Loucy (cell line): ENCODE data around the gene INHA.

Experiments used
- H2AFZ ChIP-seq: fragments of 200-600 bp; sonication (generic); 2 replicates; pipeline ENCODE4 v1.6.0; 2016; ENCODE audit warnings: antibody characterized with exemption, mild to moderate bottlenecking, low read length, moderate library complexity
- H3F3A ChIP-seq: fragments of 200-600 bp; 2 replicates; pipeline ENCODE4 v1.6.0; 2016; ENCODE audit warnings: antibody characterized with exemption, low read depth, mild to moderate bottlenecking
- H3K27me3 ChIP-seq: fragments of 200-600 bp; sonication (generic); 2 replicates; pipeline ENCODE4 v1.6.1; 2014; ENCODE audit warnings: low read length, mild to moderate bottlenecking; ENCODE audit not compliant: insufficient read depth, poor library complexity, severe bottlenecking
- H3K36me3 ChIP-seq: fragments of 200-600 bp; sonication (generic); 2 replicates; pipeline ENCODE4 v1.6.1; 2016; ENCODE audit warnings: low read length; ENCODE audit not compliant: insufficient read depth
- H3K4me1 ChIP-seq: fragments of 200-600 bp; sonication (generic); 2 replicates; pipeline ENCODE4 v1.5.1; 2014; ENCODE audit warnings: low read length, mild to moderate bottlenecking; ENCODE audit not compliant: insufficient read depth, poor library complexity, severe bottlenecking
- H3K4me2 ChIP-seq: fragments of 200-600 bp; sonication (generic); 2 replicates; pipeline ENCODE4 v1.6.0; 2014; ENCODE audit warnings: antibody characterized with exemption, low read length, low read depth, mild to moderate bottlenecking; ENCODE audit not compliant: poor library complexity, severe bottlenecking
- H3K4me3 ChIP-seq: fragments of 200-600 bp; sonication (generic); 2 replicates; pipeline ENCODE4 v1.5.1; 2014; ENCODE audit warnings: low read length, mild to moderate bottlenecking, mixed read lengths; ENCODE audit not compliant: poor library complexity, severe bottlenecking
- H3K79me2 ChIP-seq: fragments of 200-600 bp; sonication (generic); 2 replicates; pipeline ENCODE4 v1.6.1; 2014; ENCODE audit warnings: low read length; ENCODE audit not compliant: insufficient read depth
- H3K9ac ChIP-seq: fragments of 200-600 bp; sonication (generic); 2 replicates; pipeline ENCODE4 v1.6.0; 2014; ENCODE audit warnings: mild to moderate bottlenecking, low read depth, low read length, moderate library complexity; ENCODE audit not compliant: poor library complexity, severe bottlenecking
- H3K9me2 ChIP-seq: fragments of 200-600 bp; sonication (generic); replicated peaks from 2 replicates; pipeline ENCODE4 v1.6.1; 2016; ENCODE audit warnings: low read depth, low read length, mixed read lengths
- H3K9me3 ChIP-seq: fragments of 200-600 bp; sonication (generic); 2 replicates; pipeline ENCODE4 v1.6.1; 2014; ENCODE audit warnings: mild to moderate bottlenecking, antibody characterized with exemption, low read length, low read depth; ENCODE audit not compliant: insufficient read depth
- H4K20me1 ChIP-seq: fragments of 200-600 bp; sonication (generic); 2 replicates; pipeline ENCODE4 v1.6.0; 2014; ENCODE audit warnings: antibody characterized with exemption, low read length, mild to moderate bottlenecking; ENCODE audit not compliant: insufficient read depth, poor library complexity, severe bottlenecking
- EZH2phosphoT487 ChIP-seq: fragments of 200-600 bp; IDR thresholded peaks from 2 replicates; pipeline ENCODE4 v1.6.1; 2018; ENCODE audit warnings: antibody characterized with exemption, mild to moderate bottlenecking, moderate library complexity, borderline replicate concordance
- TF ChIP-seq, protein P1 (sequence below): fragments of 200-600 bp; sonication (generic); conservative IDR thresholded peaks from 2 replicates; pipeline ENCODE4 v1.5.1; 2014; ENCODE audit warnings: mild to moderate bottlenecking, antibody characterized with exemption, low read length

Gene INHA

DNA sequence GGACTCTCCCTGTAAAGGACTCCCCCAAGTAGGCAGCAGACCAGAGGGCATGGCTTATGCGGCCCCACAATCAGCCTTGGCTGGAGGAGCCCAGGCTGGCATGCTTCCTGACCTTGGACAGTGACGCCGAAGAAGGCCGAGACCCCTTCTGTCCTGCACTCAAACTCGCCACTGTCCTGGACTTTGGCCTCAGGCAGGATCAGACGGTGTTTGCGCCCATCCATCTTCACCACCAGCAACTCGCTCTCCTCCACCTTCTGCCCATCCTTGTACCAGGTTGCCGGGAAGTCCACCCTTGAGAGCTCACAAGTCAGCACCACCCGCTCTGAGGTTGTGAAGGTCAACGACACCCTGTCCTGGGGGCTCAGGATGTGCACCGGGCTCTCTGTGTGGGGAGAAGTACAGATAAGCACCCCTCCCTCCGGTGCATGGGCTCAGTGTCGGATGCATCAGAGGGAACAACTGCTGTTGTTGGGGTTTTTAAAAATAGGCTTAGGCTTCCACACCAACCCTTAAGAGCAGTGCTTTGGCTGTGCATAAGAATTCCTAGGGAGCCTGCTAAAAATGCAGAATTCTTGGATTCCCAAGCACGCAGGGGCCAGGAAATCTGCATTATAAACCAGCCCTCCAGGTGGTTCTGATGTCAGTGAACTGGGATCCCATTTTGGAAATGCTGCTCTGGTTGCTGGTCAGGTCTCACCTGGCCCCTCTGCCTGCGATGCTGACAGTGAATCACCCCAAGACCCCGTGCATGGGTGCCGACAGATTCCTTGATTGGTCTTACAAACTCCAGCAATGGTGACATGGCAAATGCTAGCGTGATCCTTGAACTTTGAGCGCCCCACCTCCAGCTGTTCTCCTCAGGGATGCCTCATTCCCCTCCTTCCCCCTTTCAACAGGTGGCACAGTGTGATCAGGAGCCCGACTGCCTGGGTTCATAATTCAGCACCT lies 6.7 kb upstream of the INHA start:
- Histone ChIP-seq H3K4me1 (peaks cover 9% of the 10 kb centered on the region), H3K27me3 (no peaks in the 10 kb centered on the region), H3K9me3 (no peaks in the 10 kb centered on the region), H2AFZ (no peak overlapping the region), H3K4me3 (no peak overlapping the region), H3K9ac (no peak overlapping the region), H3F3A (no peaks in the 10 kb centered on the region), H3K36me3 (no peaks in the 10 kb centered on the region), H3K4me2 (no peak overlapping the region), H3K79me2 (peaks cover 5% of the 10 kb centered on the region; the same call in 1 of the 2 replicates), H4K20me1 (peaks cover 9% of the 10 kb centered on the region), H3K9me2 (no peaks in the 10 kb centered on the region)
- no peak for TF ChIP-seq EZH2phosphoT487

DNA sequence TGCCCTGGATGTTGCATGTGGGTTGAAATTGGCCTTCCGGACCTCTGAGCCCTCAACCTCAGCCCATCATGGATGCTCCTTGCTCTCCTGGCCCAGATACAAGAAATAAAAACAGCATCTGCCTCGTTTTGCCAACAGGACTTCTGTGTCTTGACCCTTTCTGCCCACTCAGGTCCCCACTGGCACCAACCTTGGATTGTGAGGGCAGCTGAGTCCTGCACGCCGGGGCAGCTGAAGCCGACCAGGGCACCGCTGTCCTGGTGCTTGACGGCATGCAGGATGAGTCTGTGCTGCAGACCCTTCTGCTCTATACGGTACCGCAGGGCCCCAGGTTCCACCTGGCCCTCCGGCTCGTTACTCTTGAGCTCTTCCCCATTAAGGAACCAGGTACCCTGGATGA lies 5.5 kb upstream of the INHA start:
- Histone ChIP-seq H3K27me3 (no peaks in the 10 kb centered on the region), H3K4me2 (no peak overlapping the region), H2AFZ (no peak overlapping the region), H4K20me1 (peaks cover 9% of the 10 kb centered on the region), H3K36me3 (no peaks in the 10 kb centered on the region), H3K9me2 (no peaks in the 10 kb centered on the region), H3F3A (no peaks in the 10 kb centered on the region), H3K9ac (no peak overlapping the region), H3K79me2 (peaks cover 5% of the 10 kb centered on the region; the same call in 1 of the 2 replicates), H3K4me1 (peaks cover 12% of the 10 kb centered on the region), H3K4me3 (no peak overlapping the region), H3K9me3 (no peaks in the 10 kb centered on the region)
- TF ChIP-seq, protein P1, sequence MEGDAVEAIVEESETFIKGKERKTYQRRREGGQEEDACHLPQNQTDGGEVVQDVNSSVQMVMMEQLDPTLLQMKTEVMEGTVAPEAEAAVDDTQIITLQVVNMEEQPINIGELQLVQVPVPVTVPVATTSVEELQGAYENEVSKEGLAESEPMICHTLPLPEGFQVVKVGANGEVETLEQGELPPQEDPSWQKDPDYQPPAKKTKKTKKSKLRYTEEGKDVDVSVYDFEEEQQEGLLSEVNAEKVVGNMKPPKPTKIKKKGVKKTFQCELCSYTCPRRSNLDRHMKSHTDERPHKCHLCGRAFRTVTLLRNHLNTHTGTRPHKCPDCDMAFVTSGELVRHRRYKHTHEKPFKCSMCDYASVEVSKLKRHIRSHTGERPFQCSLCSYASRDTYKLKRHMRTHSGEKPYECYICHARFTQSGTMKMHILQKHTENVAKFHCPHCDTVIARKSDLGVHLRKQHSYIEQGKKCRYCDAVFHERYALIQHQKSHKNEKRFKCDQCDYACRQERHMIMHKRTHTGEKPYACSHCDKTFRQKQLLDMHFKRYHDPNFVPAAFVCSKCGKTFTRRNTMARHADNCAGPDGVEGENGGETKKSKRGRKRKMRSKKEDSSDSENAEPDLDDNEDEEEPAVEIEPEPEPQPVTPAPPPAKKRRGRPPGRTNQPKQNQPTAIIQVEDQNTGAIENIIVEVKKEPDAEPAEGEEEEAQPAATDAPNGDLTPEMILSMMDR, result no peak
- TF ChIP-seq EZH2phosphoT487, result no peak

GRCh38 chr2:219567131-219567530 lies 5.0 kb upstream of the INHA start:
- peaks cover 9% of the 10 kb centered on the region for H4K20me1 ChIP-seq
- H3K9me3 ChIP-seq, result no peaks in the 10 kb centered on the region
- H3K36me3 ChIP-seq, result no peaks in the 10 kb centered on the region
- no peak overlapping the region for H3K4me2 ChIP-seq
- no peak overlapping the region for H3K9ac ChIP-seq
- H2AFZ ChIP-seq, result no peak overlapping the region
- peaks cover 16% of the 10 kb centered on the region for H3K4me1 ChIP-seq
- no peak for TF ChIP-seq EZH2phosphoT487
- TF ChIP-seq, protein P1, result no peak
- no peak overlapping the region for H3K4me3 ChIP-seq
- no peaks in the 10 kb centered on the region for H3K9me2 ChIP-seq
- no peaks in the 10 kb centered on the region for H3F3A ChIP-seq
- H3K27me3 ChIP-seq, result no peaks in the 10 kb centered on the region
- peaks cover 5% of the 10 kb centered on the region; the same call in 1 of the 2 replicates for H3K79me2 ChIP-seq
